ENCODE measurements around the gene POGZ.
"Not testable (repeated sequence)": the region's sequence is repeated elsewhere in the genome, so short reads cannot be mapped to it uniquely, and the experiment has no call there.

GRCh38 chr1:151396265-151396664, 63.0 kb downstream of the POGZ start:
- TF ChIP-seq CTCF (IDR thresholded peaks at IDR 0.05; ENCODE audit: borderline replicate concordance, extremely low read depth, low read length, poor library complexity, severe bottlenecking); EZH2 (IDR thresholded peaks at IDR 0.05; ENCODE audit: borderline replicate concordance, low read depth, low read length, severe bottlenecking): not testable (repeated sequence)

Measured in DND-41 (cell line).